ENCODE data around the gene CAP2.

DNA sequence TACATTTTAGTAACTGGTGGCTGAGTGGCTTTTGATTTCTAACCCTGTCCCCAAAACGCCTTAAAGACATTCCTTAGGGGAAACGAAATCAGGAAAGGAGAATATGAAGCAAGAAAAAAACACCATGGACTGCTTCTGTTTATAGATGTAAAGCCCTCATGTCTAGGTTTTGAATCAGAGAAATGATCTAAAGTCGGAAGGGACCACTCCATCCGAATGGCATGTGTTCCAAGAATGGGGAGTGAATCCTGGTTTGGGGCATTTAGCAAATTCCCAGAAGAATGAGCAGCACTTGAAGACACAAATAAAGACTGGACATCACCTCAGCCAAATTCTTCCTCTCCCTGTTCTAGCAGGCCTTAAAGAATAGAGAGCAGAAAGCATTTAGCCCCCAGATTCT is 65.6 kb downstream of the CAP2 start:
- no peak for TF ChIP-seq POLR2A (IDR thresholded peaks at IDR 0.05; ENCODE audit: low read length)
- no peak for TF ChIP-seq GATA1 (IDR thresholded peaks at IDR 0.05; ENCODE audit: low read depth, low read length)

Data from erythroblast (primary cell).